GM10266 (cell line): Measurements from ENCODE around the gene AFAP1L1.

ENCODE experiments used
- DNase-seq: peaks from one replicate; pipeline ENCODE4 v3.0.0; 2012; ENCODE audit errors: extremely low spot score
- TF ChIP-seq, protein P1 (sequence below): IDR thresholded peaks from 2 replicates; pipeline ENCODE4 v1.5.1; 2012; ENCODE audit warnings: mild to moderate bottlenecking, low read depth; ENCODE audit not compliant: control insufficient read depth, insufficient read depth; ENCODE audit errors: missing control alignments

The AFAP1L1 gene

GRCh38 chr5:149282966-149283332 is 11.3 kb downstream of the AFAP1L1 start:
- DNase-seq: no peak
- TF ChIP-seq, protein P1, sequence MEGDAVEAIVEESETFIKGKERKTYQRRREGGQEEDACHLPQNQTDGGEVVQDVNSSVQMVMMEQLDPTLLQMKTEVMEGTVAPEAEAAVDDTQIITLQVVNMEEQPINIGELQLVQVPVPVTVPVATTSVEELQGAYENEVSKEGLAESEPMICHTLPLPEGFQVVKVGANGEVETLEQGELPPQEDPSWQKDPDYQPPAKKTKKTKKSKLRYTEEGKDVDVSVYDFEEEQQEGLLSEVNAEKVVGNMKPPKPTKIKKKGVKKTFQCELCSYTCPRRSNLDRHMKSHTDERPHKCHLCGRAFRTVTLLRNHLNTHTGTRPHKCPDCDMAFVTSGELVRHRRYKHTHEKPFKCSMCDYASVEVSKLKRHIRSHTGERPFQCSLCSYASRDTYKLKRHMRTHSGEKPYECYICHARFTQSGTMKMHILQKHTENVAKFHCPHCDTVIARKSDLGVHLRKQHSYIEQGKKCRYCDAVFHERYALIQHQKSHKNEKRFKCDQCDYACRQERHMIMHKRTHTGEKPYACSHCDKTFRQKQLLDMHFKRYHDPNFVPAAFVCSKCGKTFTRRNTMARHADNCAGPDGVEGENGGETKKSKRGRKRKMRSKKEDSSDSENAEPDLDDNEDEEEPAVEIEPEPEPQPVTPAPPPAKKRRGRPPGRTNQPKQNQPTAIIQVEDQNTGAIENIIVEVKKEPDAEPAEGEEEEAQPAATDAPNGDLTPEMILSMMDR: no peak

DNA sequence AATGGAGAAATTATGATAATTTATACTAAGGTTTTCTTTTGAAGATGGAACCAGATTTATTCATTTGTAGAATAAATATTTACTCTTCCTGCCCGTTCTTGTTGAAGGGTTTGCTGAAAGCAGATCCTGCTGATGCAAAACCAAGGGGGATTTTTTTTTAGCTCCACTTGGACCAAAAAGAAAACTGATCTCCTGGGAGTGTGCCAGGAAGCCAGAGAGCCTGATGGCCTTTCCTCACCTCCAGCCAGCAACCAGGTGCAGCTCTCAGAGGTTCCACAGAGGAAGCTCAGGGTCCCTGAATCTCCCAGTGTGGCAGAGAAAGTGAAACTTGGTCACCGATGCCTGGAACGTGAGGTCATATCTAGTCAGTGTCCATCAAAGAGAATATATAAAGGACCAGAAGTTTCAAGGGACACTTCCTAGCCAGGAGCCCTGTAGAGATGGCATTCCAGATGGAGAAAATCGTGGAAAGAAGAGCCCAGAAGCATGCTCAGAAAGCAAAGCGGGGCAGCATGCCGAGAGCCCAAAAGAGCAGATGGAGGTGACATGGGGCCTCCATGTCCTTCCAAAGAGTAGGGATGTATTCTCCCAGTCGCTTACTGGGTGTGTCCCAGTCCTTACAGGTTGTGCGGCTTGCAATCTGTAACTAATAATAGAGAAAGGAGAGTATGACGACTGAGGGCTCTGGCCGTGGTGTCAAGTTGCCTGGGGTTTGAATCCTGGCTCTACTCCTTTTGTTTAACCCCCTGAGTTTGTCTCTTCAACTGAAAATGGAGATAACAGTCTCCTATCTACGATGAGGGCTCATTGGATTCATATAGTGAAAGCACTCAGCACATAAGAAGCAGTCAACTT is 12.2 kb downstream of the AFAP1L1 start:
- TF ChIP-seq, protein P1: no peak
- no peak for DNase-seq

- TF ChIP-seq, protein P1: no peak
Measured at GRCh38 chr5:149284501-149284900, 12.8 kb downstream of the AFAP1L1 start.

DNA sequence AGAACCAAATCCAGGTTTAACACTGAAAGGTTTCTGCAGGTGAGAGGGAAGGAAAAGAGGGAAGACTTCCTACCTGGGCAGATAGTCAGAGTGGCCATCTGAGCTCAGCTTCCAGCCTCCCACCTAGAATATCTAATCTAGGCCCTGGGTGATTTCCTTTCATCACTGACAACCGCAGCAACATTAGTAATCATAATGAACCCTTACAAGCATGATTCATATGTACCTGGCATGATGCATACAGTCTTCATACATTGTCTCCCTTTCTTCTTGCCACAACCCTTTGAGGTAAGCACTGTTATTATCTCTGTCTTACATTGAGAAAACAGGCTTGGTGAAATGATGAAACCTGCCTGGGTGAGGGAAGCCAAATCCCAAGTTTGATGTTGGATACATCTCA is 13.5 kb downstream of the AFAP1L1 start:
- no peak for DNase-seq
- TF ChIP-seq, protein P1: no peak

More at GRCh38 chr5:149284501-149284900, 12.8 kb downstream of the AFAP1L1 start:
- DNase-seq: no peak

- TF ChIP-seq, protein P1: no peak
- DNase-seq: no peak
Measured at GRCh38 chr5:149288436-149288835, 16.8 kb downstream of the AFAP1L1 start.

GRCh38 chr5:149289301-149289700 is 17.6 kb downstream of the AFAP1L1 start:
- DNase-seq: no peak
- TF ChIP-seq, protein P1: no peak
